PC-9 (cell line): ENCODE data around the gene MAGI1.

Source experiments
- EZH2 ChIP-seq: fragments of 200-600 bp; sonication (generic); IDR thresholded peaks from 2 replicates; pipeline ENCODE4 v1.8.0; 2017; ENCODE audit warnings: antibody characterized with exemption, low read depth
- TF ChIP-seq, protein P1 (sequence below): fragments of 200-600 bp; sonication (generic); conservative IDR thresholded peaks from 2 replicates; pipeline ENCODE4 v1.6.1; 2017; ENCODE audit warnings: mixed run types, antibody characterized with exemption, mild to moderate bottlenecking, moderate library complexity

DNA sequence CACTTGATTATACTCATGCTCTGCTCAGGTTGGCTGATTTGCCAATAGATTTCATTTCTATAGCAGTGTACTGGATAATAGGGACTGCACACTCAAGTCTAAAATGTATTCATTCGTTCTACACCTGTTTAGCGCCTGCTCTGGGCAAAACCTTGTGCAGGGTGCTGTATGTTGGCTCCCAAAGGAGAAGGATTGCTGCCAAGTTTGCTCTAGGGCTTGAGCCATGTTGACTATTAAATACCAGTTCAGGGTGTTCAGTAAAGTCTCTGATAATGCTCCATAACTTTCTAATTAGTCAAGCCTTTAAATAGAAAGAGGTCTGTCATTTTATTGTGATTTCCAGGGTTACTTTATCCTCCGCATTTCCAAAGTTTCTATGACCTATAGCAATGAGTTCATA lies 470.2 kb downstream of the MAGI1 start:
- TF ChIP-seq, protein P1, sequence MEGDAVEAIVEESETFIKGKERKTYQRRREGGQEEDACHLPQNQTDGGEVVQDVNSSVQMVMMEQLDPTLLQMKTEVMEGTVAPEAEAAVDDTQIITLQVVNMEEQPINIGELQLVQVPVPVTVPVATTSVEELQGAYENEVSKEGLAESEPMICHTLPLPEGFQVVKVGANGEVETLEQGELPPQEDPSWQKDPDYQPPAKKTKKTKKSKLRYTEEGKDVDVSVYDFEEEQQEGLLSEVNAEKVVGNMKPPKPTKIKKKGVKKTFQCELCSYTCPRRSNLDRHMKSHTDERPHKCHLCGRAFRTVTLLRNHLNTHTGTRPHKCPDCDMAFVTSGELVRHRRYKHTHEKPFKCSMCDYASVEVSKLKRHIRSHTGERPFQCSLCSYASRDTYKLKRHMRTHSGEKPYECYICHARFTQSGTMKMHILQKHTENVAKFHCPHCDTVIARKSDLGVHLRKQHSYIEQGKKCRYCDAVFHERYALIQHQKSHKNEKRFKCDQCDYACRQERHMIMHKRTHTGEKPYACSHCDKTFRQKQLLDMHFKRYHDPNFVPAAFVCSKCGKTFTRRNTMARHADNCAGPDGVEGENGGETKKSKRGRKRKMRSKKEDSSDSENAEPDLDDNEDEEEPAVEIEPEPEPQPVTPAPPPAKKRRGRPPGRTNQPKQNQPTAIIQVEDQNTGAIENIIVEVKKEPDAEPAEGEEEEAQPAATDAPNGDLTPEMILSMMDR, result no peak
- TF ChIP-seq EZH2, result no peak
